Measurements from ENCODE around the gene CGB1. TPM values are rescaled to one million over a fixed set of nuclear protein-coding genes. Genes with fewer than 3 reads are reported as not detected.

CGB1 gene
- total and polyA plus RNA-seq, 4 donors, result not detected

DNA sequence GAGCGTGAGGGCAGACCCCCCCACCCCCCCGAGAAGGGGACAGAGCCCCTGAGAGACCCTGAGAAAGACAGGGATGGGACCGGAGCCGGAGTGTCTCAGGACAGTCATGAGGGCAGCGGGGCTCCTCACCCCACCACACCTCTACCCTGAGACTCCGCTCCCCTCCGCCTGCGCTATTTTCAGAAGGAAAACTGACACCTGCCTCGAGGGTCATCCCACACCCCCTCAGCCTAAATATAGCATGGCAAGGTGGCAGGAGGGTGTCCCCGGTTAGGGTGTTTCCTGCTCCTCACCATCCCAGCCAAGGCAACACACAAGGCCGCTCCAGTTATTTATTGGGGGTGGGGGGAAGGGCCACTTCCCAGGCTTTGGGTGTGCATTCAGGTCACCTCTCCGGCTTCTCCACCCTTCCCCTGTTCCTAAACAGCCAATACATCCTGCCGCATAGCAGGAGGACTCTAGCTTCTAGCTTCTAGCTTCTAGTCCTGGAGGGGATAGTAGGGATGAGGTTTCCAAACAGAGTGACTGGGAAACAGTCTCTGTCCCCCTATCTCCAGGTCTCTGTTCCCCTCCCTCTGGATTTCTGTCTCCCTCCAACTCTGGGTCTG, 29.3 kb upstream of the CGB1 start:
- Histone ChIP-seq H3K27ac (ENCODE audit: low read depth in 1 of 2, low read length in 2 of 2) (no peak overlapping the region), H3K9me3 (ENCODE audit: control insufficient read depth in 4 of 4, low read length in 3 of 4) (no peaks in the 10 kb centered on the region), H3K9ac (ENCODE audit: low read depth in 1 of 2, low read length in 2 of 2) (no peak overlapping the region), H3K4me1 (ENCODE audit: control insufficient read depth in 4 of 4, insufficient read depth in 4 of 4, low read length in 3 of 4) (no peaks in the 10 kb centered on the region), H3K27me3 (ENCODE audit: control insufficient read depth in 4 of 4, insufficient read depth in 4 of 4, low read length in 3 of 4) (peaks cover 0 to 5% (median 0%) of the 10 kb centered on the region in 4 donors), H3K36me3 (ENCODE audit: control insufficient read depth in 4 of 4, insufficient read depth in 3 of 4, low read depth in 1 of 4, low read length in 3 of 4) (no peaks in the 10 kb centered on the region), H3K4me3 (ENCODE audit: low read depth in 1 of 3, low read length in 3 of 3) (no peak overlapping the region)
- no peak for DNase-seq (ENCODE audit: low spot score)
- WGBS, result 48% methylated on average over 13 of the region's 13 CpGs
- TF ChIP-seq TAF1 (conservative IDR thresholded peaks at IDR 0.05) (no peak), SP1 (IDR thresholded peaks at IDR 0.05) (no peak), FOXA2 (IDR thresholded peaks at IDR 0.05) (no peak), NR2F2 (IDR thresholded peaks at IDR 0.05) (no peak), RAD21 (IDR thresholded peaks at IDR 0.05) (no peak), YY1 (IDR thresholded peaks at IDR 0.05) (no peak), HNF4G (IDR thresholded peaks at IDR 0.05) (no peak), GABPA (IDR thresholded peaks at IDR 0.05 in 1 of 2, conservative IDR thresholded peaks at IDR 0.05 in 1 of 2) (no peak), FOXA1 (IDR thresholded peaks at IDR 0.05) (no peak), EGR1 (IDR thresholded peaks at IDR 0.05; ENCODE audit: low read depth in 2 of 2) (no peak), HNF4A (conservative IDR thresholded peaks at IDR 0.05) (no peak), RXRA (IDR thresholded peaks at IDR 0.05) (no peak), JUND (IDR thresholded peaks at IDR 0.05) (no peak)
- TF ChIP-seq, protein P1, sequence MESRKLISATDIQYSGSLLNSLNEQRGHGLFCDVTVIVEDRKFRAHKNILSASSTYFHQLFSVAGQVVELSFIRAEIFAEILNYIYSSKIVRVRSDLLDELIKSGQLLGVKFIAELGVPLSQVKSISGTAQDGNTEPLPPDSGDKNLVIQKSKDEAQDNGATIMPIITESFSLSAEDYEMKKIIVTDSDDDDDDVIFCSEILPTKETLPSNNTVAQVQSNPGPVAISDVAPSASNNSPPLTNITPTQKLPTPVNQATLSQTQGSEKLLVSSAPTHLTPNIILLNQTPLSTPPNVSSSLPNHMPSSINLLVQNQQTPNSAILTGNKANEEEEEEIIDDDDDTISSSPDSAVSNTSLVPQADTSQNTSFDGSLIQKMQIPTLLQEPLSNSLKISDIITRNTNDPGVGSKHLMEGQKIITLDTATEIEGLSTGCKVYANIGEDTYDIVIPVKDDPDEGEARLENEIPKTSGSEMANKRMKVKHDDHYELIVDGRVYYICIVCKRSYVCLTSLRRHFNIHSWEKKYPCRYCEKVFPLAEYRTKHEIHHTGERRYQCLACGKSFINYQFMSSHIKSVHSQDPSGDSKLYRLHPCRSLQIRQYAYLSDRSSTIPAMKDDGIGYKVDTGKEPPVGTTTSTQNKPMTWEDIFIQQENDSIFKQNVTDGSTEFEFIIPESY (IDR thresholded peaks at IDR 0.05), result no peak
- TF ChIP-seq, protein P2, sequence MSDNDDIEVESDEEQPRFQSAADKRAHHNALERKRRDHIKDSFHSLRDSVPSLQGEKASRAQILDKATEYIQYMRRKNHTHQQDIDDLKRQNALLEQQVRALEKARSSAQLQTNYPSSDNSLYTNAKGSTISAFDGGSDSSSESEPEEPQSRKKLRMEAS (IDR thresholded peaks at IDR 0.05), result no peak
- TF ChIP-seq, protein P3, sequence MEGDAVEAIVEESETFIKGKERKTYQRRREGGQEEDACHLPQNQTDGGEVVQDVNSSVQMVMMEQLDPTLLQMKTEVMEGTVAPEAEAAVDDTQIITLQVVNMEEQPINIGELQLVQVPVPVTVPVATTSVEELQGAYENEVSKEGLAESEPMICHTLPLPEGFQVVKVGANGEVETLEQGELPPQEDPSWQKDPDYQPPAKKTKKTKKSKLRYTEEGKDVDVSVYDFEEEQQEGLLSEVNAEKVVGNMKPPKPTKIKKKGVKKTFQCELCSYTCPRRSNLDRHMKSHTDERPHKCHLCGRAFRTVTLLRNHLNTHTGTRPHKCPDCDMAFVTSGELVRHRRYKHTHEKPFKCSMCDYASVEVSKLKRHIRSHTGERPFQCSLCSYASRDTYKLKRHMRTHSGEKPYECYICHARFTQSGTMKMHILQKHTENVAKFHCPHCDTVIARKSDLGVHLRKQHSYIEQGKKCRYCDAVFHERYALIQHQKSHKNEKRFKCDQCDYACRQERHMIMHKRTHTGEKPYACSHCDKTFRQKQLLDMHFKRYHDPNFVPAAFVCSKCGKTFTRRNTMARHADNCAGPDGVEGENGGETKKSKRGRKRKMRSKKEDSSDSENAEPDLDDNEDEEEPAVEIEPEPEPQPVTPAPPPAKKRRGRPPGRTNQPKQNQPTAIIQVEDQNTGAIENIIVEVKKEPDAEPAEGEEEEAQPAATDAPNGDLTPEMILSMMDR (IDR thresholded peaks at IDR 0.05; ENCODE audit: low read depth, low read length, missing input control), result no peak
- TF ChIP-seq, protein P4, sequence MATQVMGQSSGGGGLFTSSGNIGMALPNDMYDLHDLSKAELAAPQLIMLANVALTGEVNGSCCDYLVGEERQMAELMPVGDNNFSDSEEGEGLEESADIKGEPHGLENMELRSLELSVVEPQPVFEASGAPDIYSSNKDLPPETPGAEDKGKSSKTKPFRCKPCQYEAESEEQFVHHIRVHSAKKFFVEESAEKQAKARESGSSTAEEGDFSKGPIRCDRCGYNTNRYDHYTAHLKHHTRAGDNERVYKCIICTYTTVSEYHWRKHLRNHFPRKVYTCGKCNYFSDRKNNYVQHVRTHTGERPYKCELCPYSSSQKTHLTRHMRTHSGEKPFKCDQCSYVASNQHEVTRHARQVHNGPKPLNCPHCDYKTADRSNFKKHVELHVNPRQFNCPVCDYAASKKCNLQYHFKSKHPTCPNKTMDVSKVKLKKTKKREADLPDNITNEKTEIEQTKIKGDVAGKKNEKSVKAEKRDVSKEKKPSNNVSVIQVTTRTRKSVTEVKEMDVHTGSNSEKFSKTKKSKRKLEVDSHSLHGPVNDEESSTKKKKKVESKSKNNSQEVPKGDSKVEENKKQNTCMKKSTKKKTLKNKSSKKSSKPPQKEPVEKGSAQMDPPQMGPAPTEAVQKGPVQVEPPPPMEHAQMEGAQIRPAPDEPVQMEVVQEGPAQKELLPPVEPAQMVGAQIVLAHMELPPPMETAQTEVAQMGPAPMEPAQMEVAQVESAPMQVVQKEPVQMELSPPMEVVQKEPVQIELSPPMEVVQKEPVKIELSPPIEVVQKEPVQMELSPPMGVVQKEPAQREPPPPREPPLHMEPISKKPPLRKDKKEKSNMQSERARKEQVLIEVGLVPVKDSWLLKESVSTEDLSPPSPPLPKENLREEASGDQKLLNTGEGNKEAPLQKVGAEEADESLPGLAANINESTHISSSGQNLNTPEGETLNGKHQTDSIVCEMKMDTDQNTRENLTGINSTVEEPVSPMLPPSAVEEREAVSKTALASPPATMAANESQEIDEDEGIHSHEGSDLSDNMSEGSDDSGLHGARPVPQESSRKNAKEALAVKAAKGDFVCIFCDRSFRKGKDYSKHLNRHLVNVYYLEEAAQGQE (IDR thresholded peaks at IDR 0.05), result no peak
- TF ChIP-seq, protein P5, sequence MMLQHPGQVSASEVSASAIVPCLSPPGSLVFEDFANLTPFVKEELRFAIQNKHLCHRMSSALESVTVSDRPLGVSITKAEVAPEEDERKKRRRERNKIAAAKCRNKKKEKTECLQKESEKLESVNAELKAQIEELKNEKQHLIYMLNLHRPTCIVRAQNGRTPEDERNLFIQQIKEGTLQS (IDR thresholded peaks at IDR 0.05), result no peak
